ENCODE data around the gene SNAP47.

SNAP47 gene

DNA sequence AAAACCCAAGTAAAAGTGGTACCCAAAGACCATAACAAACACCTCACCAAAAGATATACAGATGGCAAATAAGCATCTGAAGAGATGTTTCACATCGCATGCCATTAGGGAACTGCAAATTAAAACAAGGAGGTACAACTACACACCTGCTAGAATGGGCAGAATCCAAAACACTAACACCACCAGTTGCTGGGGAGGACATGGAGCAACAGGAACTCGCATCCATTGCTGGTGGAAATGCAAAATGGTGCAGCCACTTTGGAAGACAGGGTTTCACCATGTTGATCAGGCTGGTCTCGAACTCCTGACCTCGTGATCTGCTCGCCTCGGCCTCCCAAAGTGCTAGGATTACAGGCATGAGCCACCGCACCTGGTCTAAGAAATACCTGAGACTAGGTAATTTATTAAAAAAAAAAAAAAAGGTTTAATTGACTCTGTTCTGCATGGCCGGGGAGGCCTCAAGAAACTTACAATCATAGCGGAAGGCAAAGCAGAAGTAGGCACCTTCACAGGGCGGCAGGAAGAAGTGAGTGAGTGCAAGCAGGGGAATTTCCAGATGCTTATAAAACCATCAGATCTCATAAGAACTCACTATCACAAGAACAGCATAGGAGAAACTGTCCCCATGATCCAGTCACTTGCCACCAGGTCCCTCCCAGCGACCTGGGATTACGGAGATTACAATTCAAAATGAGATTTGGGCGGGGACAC, 50.0 kb downstream of the SNAP47 start:
- POLR2A ChIA-PET: no interaction called here
- CTCF ChIA-PET: no interaction called here
- TF ChIP-seq FOXK2 (IDR thresholded peaks at IDR 0.05): no peak
- TF ChIP-seq ELF4 (IDR thresholded peaks at IDR 0.05): no peak
- TF ChIP-seq SUZ12 (IDR thresholded peaks at IDR 0.05): no peak
- TF ChIP-seq TARDBP (IDR thresholded peaks at IDR 0.05): no peak
- no peak for TF ChIP-seq HDGF (IDR thresholded peaks at IDR 0.05; ENCODE audit: borderline replicate concordance)
- no peak for TF ChIP-seq BHLHE40 (IDR thresholded peaks at IDR 0.05; ENCODE audit: borderline replicate concordance)
- no peak for TF ChIP-seq FOXA1 (IDR thresholded peaks at IDR 0.05)
- TF ChIP-seq FOXM1 (IDR thresholded peaks at IDR 0.05; ENCODE audit: borderline replicate concordance): no peak
- TF ChIP-seq SP1 (IDR thresholded peaks at IDR 0.05): no peak
- TF ChIP-seq L3MBTL2 (conservative IDR thresholded peaks at IDR 0.05): no peak
- no peak for DNase-seq (ENCODE audit: extremely low spot score)

DNA sequence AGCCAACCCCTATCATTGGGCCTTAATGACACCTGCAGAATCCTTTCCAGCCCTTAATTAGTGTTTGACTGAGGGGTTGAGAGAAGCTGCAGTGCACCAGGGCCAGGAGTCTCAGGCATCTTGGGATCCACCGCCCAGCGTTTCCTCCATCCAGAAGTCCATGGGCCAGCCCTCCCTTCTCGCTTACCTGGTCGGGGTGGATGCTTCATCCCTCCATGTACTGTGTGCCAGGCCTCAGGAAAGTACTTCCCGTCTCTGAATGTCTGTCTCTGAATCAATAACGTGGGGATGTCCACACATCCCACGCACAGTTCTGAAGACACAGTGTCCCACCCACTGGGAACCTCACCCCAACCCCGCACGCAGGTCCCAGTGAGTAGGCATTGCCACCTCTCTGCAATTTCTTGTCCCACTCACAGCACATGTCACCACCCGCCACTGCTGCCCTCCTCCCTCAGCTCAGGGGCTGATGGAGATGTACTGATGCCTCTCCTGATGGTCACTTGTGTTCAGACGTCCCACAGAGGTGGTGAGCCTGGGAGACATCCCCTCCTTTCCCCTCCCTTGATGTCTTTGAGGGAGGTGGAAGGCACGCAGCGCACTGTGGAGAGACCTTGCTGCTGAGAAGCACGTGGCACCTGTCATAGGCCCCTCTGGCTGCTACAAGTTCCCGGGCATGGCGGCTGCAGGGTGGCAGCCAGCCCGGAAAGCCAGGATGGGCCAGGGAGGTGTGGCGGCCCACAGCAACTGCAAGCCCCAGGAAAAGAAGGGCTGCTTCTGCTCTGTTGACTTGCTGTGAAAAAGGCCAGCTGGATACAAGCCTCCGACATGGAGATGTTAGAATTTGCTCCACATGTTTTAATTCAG, 50.8 kb downstream of the SNAP47 start:
- ChIA-PET CTCF (no interaction called here), POLR2A (no interaction called here)
- DNase-seq (ENCODE audit: extremely low spot score): no peak
- TF ChIP-seq FOXK2 (IDR thresholded peaks at IDR 0.05) (no peak), NFRKB (IDR thresholded peaks at IDR 0.05) (no peak), HDGF (IDR thresholded peaks at IDR 0.05; ENCODE audit: borderline replicate concordance) (no peak), SP1 (IDR thresholded peaks at IDR 0.05) (no peak), TARDBP (IDR thresholded peaks at IDR 0.05) (no peak), BHLHE40 (IDR thresholded peaks at IDR 0.05; ENCODE audit: borderline replicate concordance) (no peak)
- TF ChIP-seq, protein P1, sequence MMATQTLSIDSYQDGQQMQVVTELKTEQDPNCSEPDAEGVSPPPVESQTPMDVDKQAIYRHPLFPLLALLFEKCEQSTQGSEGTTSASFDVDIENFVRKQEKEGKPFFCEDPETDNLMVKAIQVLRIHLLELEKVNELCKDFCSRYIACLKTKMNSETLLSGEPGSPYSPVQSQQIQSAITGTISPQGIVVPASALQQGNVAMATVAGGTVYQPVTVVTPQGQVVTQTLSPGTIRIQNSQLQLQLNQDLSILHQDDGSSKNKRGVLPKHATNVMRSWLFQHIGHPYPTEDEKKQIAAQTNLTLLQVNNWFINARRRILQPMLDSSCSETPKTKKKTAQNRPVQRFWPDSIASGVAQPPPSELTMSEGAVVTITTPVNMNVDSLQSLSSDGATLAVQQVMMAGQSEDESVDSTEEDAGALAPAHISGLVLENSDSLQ (IDR thresholded peaks at IDR 0.05): no peak

DNA sequence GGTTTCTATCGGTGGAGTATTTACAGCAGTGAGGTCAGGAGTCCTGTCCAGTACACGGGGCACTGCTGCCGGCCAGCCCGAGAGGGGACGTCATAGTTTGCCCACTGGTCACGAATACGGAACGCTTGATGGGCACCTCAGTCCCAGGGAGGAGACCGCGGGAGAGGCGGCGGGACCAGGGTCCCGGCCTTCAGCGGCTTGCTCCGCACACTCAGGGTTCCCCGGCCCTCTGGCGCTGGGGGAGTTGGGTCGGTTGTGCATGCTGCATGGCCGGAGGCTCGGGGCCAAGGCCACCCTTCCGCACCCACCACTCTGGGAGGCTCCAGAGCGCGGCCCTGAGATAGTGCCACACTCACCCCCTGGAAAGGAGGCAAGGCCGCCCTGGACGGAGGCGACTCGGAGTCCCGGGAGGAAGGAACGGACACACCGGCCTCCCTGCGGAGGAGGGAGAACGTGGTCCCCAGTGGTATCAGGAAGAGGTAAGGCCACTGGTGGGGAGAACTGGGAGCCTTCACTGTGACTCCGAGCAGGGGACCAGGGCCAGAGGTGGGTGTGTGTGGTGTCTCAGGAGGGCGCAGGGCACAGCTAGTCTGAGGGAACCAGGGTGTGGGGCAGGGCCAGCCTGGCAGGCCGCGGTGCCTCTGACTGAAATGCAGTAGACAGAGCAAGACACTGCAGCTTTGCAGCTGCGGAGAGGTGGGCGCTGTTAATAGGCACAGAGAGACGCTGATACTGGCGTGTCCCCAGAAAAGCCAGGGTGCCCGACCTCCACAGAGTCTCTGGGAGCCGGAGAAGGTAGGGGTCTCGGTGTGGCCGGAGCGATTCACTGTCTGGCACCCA, 51.7 kb downstream of the SNAP47 start:
- ChIA-PET CTCF (no interaction called here), POLR2A (interaction anchor here (2.7 kb wide), 1 partner anchor 52 kb away, joined by 10 read pairs; the partner anchor contains the start of genes JMJD4 and SNAP47)
- TF ChIP-seq BHLHE40 (IDR thresholded peaks at IDR 0.05; ENCODE audit: borderline replicate concordance) (no peak), SUZ12 (IDR thresholded peaks at IDR 0.05) (no peak), ELF4 (IDR thresholded peaks at IDR 0.05) (no peak), CTBP1 (IDR thresholded peaks at IDR 0.05; ENCODE audit: borderline replicate concordance) (no peak), NFRKB (IDR thresholded peaks at IDR 0.05) (no peak), L3MBTL2 (conservative IDR thresholded peaks at IDR 0.05) (no peak), FOXM1 (IDR thresholded peaks at IDR 0.05; ENCODE audit: borderline replicate concordance) (no peak), FOXK2 (IDR thresholded peaks at IDR 0.05) (no peak), ZNF384 (IDR thresholded peaks at IDR 0.05) (no peak), LEF1 (IDR thresholded peaks at IDR 0.05; ENCODE audit: borderline replicate concordance) (no peak), HDGF (IDR thresholded peaks at IDR 0.05; ENCODE audit: borderline replicate concordance) (no peak)
- TF ChIP-seq, protein P1 (IDR thresholded peaks at IDR 0.05): no peak
- DNase-seq (ENCODE audit: extremely low spot score): no peak

DNA sequence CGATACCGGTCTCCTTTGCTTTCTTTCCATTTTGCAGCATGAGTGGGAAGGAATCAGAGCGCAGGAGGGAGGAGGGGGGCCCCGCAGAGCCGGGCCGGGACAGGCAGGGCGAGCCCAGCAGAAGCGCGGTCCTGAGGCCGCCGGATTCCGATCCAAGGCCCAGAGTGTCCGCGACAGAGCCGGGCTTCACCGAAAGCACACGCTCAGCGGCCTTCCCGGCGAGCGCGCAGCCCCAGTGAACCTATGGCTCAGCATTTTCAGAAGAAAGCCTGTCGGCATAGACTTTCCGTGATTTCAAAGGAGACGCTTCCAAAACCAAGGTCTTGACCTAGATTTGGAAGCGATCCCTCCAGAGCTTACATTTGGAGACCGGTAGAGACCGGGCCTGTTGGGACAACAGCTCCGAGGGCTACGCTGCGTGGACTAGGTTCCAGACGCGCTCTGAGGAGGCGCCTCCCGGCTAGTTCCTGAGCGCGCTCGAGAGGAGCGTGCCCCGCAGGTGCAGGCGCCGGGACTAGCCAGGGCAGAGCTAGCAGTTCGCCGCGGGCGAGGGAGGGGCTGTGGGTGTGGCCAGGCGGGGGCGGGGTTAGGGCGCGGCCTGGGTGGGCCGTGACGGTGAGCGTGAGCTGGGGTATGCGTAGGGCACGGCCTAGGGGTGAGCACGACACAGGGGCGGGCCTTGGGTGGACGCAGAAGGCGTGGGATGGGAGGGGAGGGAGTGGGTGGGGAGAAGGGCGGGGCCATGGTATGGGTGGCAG, 52.5 kb downstream of the SNAP47 start:
- POLR2A ChIA-PET: interaction anchor here (2.7 kb wide), 1 partner anchor 53 kb away, joined by 10 read pairs; the partner anchor contains the start of genes JMJD4 and SNAP47
- TF ChIP-seq SP1 (IDR thresholded peaks at IDR 0.05) (no peak), FOXK2 (IDR thresholded peaks at IDR 0.05) (no peak), L3MBTL2 (conservative IDR thresholded peaks at IDR 0.05) (peak; percentile 77), CTBP1 (IDR thresholded peaks at IDR 0.05; ENCODE audit: borderline replicate concordance) (peak; percentile 76), NFRKB (IDR thresholded peaks at IDR 0.05) (no peak), ELF4 (IDR thresholded peaks at IDR 0.05) (no peak), BHLHE40 (IDR thresholded peaks at IDR 0.05; ENCODE audit: borderline replicate concordance) (no peak), FOXM1 (IDR thresholded peaks at IDR 0.05; ENCODE audit: borderline replicate concordance) (no peak), ZNF384 (IDR thresholded peaks at IDR 0.05) (no peak), TARDBP (IDR thresholded peaks at IDR 0.05) (peak; percentile 32; the same call in 1 of the 2 replicates), HDGF (IDR thresholded peaks at IDR 0.05; ENCODE audit: borderline replicate concordance) (no peak), FOXA1 (IDR thresholded peaks at IDR 0.05) (no peak)
- DNase-seq (ENCODE audit: extremely low spot score): peak; percentile 99
- CTCF ChIA-PET: no interaction called here

DNA sequence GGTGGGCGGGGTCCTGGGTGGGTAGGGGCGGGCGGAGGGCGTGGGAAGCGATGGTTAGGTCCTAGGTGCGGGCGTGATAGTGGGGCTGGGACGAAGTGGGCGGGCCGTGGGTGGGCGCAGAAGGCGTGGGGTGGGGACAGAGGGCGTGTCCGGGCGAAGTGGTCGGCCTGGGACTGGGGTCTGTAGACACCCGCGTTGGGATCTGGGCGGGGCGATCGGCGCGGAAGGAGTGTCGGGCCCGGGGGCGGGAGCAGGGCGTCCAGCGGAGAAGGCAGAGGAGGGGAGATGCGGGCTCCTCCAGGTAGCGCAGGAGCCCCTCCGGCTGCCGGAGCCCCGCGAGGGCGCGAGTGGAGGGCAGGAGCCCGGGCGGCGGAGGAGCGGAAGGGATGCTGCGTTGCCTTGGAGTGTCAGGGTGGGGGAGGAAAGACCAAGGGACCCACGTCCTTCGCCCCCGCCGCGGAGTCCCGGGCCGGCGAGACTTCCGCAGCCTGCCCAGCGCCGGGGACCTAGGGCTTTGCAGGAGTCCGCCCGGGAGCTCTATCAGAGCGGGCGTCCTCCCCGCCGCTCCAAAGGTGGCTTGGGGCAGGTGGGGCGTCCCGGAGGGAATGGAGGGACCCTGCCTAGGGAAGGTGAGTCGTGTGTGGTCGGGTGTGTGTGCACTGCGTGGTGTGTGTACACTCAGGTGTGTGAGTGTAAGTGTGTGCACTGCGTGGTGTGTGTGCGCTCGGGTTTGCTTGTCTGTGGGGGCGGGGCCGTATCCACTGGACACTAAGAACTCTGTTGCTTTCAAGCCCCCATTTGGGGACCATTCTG, 53.2 kb downstream of the SNAP47 start:
- POLR2A ChIA-PET: interaction anchor here (2.7 kb wide), 1 partner anchor 53 kb away, joined by 10 read pairs; the partner anchor contains the start of genes JMJD4 and SNAP47
- CTCF ChIA-PET: no interaction called here
- DNase-seq (ENCODE audit: extremely low spot score): peak; percentile 85
- TF ChIP-seq SP1 (IDR thresholded peaks at IDR 0.05) (peak; percentile 95), BHLHE40 (IDR thresholded peaks at IDR 0.05; ENCODE audit: borderline replicate concordance) (no peak), LEF1 (IDR thresholded peaks at IDR 0.05; ENCODE audit: borderline replicate concordance) (no peak), ELF4 (IDR thresholded peaks at IDR 0.05) (no peak)
- TF ChIP-seq, protein P1 (IDR thresholded peaks at IDR 0.05): no peak

All from HEK293T (cell line).